Endothelial cell of hepatic sinusoid (primary cell): ENCODE data around the gene CD40LG.

Experiments
- in situ Hi-C: cut with HindIII; loops from 2 replicates; pipeline ENCODE4 v1.10.0; 2017; ENCODE audit warnings: low sequenced_read_pairs

The CD40LG gene

DNA sequence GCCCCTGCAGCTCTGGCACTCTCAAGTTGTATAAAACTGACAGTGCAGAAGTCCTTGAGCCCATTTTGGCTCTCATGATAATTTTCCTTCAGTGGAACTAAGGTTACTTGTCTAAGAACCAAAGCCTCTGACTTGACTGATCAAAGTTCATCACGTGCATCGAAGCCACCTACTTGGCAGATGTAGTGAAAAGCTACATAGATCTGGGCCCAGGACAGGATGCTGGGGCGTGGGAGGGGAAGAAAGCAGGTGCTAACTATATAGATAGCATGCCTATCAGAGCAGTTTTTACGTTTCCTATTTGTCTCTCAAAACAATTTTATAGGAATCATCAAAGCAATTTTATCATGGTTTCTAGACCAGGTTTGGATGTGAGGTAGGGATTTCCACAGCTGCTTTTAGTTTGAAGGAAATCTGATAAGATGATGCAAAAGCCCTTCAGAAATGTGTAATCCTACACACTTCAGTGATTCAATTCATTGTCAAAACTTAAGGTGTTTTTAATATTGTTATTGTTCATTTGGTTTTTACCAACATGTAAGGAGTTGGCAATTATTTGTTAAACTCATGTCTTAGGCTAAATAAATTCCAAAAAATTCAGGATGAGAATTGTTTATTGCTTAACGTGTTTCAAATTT is 1.2 kb upstream of the CD40LG start:
- in situ Hi-C loops: no loop called here

DNA sequence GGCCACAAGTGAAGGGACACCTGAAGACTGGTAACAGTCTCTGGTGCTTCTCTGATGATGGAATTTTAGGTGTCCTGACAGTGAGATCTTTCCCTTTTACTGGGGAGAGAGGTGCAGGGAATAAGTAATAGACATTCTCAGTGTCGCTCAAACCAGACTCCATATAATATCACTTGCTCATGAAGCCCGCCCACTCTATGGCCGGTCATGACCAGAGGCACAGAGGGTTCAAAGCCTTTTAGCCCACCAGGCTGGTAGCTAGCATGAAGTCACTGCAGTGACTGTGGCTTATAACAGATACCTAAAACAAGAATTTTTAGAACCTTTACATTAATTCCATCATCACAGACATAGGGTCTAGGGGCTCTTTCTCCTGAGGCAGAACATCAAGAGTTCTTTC is 2.9 kb downstream of the CD40LG start:
- in situ Hi-C loops: no loop called here

DNA sequence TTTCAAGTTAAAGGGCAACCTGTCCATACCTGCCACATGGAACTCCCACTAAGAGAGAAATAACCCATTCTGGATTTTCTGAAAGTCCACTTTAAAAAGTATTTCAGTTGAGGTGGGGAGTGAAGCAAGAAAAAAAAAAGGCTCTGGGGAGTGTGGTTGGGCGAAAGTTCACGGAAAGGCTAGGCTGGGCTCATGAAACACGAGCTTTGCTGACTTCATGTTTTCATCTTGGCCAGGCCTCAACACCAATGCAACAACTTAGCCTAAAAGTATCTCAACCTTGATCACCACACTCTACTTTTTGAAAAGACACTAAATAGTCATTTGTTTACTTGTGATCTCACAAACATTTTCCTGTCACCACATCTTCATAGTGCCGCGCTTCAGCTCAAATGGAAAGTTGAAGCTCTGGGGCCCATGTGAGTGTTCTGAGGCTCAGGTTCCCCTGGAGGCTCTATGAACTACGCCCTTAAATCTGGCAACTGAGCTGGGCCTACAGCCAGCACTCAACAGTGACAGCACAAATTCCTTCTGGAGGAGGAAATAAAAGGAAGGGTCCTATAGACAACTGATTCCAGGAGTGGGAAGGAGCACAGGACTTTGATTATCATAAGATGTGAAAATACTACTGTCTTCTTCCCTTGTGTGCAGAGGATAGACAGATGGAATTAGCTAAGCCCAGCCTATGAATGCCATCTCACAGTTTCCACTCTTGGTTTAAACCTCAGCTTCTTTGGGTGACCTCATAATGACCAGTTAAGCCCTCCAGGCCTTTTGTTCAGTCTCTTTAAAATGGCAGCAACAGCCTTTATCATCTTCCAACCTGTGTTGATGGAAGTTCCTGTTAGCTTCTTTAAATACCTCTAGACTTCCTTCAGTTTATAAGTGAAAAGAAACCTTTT is 5.1 kb downstream of the CD40LG start:
- in situ Hi-C loops: no loop called here

DNA sequence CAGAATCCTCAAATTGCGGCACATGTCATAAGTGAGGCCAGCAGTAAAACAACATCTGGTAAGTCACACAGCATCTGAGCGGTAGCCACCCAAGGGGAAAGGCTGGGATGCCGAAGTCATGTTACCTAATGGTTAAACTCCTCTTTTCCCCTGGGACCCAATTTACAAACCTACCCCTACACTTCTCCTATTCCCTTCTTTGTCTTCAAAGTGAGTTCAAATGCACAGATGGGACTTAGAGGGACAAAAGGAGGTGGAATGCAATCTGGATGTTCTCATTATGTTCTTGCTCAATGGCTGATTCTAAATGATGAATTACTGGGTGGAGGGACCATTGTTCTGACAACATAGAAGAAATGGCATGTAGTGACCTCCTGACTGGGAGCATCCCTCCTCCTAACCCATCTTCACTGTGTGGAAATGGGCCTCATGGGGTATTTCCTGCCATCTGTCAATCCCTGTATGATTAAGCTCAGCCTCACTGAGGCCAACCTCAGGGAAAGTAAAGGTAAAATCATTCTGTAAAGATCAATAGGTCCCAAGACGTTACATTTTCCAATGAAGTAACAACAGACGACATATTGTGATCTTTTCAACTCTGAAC is 8.5 kb downstream of the CD40LG start:
- in situ Hi-C loops: no loop called here

DNA sequence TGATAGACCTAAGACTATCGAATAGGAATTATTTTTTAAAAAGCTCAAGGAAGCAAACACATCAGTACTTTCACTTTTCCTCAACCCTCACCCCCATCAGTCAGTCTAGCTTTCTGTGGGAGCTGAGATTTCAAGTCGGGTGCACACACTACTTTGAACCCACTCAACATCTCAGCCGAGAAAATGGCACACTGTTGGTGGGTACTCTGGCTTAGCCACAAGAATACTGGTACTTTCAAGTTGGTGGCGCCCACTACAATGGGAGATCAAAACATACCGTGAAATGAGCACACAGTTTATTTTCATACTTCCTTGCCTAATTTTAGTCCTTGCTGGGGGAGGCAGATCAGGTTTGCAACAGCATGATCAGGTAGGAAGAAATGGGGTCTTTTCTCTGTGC is 10.2 kb downstream of the CD40LG start:
- in situ Hi-C loops: no loop called here

DNA sequence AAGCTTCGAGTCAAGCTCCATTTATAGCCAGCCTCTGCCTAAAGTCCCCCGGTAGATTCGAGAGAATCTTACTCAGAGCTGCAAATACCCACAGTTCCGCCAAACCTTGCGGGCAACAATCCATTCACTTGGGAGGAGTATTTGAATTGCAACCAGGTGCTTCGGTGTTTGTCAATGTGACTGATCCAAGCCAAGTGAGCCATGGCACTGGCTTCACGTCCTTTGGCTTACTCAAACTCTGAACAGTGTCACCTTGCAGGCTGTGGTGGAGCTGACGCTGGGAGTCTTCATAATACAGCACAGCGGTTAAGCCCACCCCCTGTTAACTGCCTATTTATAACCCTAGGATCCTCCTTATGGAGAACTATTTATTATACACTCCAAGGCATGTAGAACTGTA is 11.2 kb downstream of the CD40LG start:
- in situ Hi-C loops: no loop called here

DNA sequence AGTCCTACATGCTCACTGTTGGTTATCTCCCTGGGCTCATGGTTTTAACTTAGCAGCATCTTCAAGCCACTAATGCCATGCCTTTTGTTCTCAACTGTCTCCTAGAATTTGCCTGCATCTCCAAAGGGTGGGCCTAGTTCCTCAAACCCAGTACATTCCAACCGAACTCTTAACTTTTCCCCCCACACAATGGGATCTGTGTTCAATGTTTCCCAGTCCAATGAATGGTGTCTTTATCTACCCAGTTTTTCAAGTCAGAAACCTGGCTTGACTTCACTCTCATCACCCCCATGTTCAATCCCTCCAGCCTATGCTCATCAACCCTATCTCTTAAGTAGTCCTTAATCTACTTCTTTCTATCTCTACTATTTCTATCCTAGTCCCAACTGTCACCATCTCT is 12.9 kb downstream of the CD40LG start:
- in situ Hi-C loops: no loop called here

DNA sequence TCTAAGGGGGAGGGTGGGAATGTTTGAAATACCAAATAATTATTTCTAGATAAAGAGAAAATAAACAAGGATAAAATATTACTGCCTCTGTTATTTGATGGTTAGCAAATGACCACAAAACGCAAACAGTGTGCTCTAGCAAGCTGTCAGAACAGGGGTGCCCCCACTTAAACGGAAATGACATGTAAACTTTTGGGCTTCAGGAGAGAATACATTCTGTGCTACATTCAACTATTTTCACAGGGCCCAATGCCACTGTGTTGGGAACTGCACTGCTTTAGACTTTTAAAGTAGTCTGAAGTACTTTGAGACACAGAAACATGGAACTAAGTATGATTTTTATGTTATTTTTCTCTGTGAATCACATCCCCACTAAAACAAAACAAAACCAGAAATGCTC is 14.1 kb downstream of the CD40LG start:
- in situ Hi-C loops: no loop called here

DNA sequence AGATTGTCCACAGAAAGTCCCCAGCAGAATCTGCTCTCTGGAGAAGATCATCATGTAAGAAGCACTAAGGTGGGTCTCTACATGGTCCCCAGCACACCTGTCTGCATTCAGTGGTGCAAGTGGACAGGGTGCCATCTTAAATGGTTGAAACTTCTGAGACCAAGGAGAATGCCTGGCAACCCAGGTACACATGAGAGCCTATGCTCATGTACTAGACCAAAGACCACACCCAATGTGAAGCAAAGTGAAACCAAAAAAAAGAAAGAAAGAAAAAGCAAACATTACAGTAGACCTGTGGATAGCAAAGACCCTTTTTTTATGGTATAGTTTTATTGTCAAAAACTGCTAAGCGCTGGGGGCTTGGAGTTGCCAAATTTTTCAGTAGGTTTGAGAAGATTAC is 15.0 kb downstream of the CD40LG start:
- in situ Hi-C loops: no loop called here

DNA sequence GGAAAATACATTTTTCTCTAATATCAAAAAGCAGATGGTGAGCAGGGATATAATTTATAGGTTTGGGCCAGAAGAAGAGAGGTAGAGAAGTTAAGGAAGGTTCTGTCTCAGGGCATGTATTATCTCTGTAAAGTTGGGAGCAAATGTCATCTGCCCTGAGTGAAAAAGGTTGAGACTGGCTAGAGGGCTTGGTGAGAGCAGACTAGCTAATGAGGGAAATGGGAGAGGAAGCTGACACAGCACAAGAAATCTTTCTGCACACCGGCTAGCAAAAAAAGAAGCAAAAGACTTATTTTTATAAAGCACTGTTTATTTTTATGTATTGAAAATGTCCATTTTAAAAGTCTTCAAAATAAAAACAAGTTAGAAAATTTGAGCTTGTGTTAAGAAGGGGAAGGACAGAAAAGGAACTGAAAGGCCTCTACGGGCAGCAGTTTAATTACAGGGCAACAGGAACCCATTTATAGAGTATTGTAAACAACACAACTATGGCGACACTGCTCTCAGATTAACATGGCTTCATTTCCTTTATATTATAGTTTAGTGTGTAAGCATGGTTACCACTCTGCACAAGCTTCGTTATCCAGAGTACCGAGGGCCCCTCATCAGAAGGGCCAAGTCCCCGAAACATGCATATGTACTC is 17.4 kb downstream of the CD40LG start:
- in situ Hi-C loops: no loop called here

DNA sequence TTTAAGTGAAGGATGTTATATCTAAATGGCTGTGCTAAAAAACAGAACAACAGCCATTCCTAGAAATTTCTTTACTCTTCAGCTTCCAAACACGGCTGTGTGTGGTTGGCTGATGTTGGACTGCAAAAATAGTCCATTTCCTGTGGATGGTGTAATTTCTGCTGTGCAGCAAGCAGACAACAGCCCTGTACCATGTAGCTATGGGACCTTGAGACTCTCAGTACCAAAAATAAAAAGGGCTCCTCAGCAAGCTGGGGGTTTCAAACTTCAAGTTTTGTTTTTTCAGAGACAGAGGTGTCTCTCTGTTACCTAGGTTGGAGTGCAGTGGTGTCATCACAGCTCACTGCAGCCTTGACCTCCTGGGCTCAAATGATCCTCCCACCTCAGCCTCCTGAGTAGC is 18.1 kb downstream of the CD40LG start:
- in situ Hi-C loops: no loop called here

DNA sequence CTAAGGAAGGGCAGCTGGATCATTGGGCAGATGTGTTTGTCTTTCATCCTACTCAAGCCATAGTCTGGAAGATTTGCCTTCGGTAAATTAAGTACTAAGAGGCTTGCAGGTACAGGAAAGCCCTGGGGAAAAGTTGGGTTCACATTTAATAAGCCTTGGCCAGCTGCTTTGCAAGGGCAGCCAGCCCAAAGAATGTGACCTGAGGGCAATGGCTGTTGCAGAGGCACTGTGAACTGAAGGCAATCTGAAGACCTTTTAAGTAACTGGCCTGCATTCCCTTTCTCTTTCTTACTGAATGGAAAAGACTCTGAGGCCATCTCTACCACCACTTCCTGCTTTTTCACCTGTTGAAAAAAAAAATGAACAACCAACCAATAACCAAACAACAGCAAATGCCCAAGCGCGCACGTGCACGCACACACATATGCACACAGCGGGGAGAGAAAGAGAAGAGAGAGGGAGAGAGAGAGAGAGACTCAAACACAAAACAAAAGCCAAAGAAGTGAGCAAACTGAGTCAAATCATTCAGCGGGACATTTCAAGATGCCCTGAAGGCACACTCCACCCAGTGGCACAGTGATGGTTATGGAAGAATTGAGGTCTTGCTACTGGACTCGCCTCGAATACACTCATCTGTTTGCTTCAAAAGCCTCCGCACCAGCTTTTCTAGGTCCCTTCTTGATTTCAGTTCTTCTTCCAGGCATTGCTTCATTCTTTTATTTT is 19.6 kb downstream of the CD40LG start:
- in situ Hi-C loops: no loop called here

DNA sequence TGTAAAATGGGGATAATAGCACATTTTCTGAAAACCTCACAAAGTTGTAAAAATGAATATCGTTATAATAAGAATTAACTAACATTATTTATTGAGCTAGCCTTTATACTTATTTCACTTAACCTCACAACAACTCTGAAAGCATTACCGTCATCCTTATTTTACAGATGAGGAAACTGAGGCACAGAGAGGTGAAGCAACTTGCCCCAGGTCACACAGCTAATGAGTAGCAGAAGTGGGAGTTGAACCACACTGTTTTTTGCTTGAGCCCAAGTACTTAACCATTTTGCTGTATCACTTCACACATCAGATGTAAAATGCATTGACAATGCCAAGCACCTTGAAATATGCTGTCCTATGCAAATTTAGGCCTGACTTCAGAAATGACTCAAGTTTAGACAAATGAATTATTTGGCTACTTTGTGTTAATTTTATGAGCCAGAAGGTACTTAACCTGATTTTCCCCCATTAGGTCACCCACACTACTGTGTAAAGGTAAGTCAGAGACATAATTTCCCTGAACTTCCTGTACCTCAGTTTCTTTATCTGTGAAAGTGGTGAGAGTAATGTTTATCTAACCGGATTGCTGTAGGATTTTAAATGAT is 23.1 kb downstream of the CD40LG start:
- in situ Hi-C loops: no loop called here

DNA sequence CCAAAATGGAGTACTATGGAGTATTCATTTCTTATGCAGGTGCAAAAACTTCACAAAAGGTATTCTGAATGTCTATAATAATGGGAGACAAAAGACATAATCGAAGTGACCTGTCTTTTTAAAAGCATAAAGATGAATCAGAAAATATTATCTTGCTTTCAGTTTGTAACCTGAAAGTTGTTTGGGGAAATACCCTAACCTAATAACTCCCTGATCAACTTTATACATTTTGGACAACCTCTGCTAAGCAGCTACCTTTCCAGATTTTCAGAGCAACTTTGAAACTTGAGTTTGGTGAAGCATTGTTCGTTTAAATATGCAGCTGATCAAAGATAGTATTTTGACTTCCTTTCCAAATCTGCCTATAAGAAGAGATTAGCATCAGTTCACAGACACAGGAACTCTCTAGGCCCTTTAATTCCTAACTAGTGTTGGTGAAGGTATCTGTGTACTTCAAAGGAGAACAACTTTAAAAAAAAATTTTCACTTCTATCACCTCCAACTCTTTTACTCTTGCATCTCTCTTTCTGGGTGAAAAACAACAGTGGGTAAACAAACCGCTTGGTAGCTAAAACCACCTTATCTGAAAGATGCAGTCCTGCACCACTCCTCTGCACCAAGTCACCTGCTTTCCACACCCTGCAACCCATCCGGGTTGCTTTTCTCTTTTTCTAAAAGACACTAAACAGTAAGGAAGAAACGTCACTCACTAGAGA is 26.5 kb downstream of the CD40LG start:
- in situ Hi-C loops: no loop called here

DNA sequence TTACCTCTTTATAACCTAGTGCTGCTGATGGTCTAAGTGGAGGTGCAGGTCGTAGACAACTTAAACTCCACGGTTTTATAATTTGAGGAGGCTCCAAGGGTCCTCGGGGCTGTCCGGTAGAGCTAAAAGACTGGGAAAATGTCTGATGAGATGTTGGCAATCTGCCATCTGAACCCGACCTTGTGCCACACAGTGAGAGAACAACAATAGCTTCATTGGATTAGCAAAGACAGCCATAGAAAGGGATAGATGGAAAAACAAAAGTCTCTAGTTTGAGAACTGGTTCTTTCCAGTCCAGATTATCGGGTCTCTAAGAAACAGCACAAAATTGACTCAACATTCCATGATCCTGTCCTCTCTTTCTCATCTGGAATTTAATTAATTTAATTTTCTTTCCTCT is 31.6 kb downstream of the CD40LG start:
- in situ Hi-C loops: loop anchor here (5.0 kb wide), 1 partner anchor 62 kb away; no protein-coding TSS in a partner anchor

DNA sequence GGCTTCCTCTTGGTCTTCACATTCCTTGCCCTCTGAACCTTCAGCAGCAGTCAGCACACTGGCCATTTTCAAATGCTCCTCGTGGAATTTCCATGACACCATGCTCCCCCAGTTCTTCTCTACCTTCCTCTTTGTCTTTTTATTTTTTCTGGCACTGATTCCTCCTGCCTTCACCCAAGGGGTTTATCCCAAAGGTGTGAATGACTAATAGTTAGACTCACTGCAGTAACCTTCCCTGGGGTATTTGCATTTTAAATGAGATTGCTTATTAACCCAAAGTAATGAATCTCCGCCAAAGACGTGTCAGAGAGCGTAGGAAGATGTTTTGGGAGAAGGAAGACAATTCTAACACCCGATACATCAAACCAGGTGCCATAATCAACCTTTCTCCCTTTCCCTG is 36.2 kb downstream of the CD40LG start:
- in situ Hi-C loops: no loop called here

DNA sequence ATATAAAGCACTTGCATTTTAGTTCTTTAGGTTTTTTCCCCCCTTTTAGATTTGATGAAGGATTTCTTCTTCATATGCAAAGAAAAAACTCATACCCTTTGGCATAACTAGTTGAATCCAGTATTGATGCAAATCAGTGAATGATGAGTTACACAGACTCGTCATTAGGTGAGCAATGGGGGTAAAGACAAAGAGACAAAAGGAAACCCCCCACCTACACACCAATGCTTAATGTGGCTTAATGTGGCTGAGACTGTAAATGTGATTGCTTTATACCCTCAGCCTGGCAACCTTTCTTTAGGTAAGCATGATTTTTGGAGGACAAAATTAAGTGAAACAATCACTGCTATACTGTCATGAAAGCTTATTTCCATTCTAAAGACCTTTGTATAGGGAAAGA is 39.5 kb downstream of the CD40LG start:
- in situ Hi-C loops: no loop called here

DNA sequence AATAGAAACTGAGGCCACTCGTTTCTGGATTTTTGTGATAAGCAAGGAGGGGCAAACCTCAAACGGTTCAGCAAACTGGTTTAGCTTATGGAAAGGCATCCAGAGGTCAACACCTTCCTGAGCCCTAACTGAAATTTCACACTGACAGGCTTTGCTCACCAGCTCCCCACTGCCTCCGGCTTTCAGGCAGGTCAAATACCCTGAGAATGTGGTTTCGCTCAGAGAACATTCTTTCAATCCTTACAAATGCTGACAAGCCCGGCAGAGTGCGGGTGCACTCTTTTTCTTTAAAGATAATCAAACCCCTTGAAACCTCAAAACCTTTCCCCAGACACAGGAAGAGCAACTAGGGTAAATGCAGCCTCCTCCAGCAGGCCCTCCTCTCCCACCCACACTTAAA is 41.5 kb downstream of the CD40LG start:
- in situ Hi-C loops: no loop called here

DNA sequence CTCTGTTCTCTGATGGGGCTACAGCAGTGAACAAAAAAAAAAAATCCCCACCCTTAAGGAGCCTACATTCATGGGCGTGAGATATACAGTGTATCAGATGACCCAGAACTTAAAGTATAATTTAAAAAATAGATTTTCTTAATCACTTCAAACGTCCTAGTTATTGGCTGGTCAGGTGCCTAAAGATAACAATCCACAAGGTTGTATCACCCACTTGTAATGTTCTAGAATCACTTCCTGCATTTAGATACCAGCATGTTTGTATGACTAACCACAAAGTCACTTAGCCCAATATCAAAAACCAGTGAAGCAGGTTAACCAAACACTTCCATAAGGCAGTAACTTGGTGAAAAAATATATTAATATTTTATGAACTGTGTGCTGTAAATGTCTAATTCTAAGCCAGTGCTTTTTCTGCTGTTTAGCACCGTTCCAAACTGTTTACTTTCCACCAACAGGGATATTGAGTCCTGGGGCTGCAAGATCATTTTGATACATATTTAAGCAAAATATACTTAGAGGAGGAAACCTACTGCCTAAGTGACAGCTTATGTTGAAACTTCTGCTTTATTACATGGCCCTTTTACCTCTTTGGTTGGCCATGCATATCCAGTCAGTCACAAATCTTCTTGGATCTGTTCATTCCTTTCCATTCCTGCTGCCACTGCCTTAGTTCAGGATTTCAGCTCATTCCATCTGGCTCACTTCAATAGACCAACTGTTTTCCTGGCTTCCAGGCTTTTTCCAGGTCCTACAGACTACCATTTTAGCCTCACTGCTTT is 43.3 kb downstream of the CD40LG start:
- in situ Hi-C loops: no loop called here
